Liver (tissue), 3 donors: ENCODE results near the gene NLK.

Experiments
- ATF3 ChIP-seq: IDR thresholded peaks from 2 replicates; pipeline ENCODE4 v1.6.1; 2016; ENCODE audit warnings: antibody characterized with exemption
- CTCF ChIP-seq: fragments of 150-350 bp; IDR thresholded peaks from 2 replicates; pipeline ENCODE4 v1.5.1; 2017; ENCODE audit warnings: improper control_type of control experiment, low read depth, low read length; ENCODE audit not compliant: missing input control
- HNF4G ChIP-seq: IDR thresholded peaks from 2 replicates; pipeline ENCODE4 v1.6.1; 2016; ENCODE audit warnings: antibody characterized with exemption
- JUND ChIP-seq, 2 donors: IDR thresholded peaks; 2 replicates each; pipeline ENCODE4 v1.6.1; 2016; ENCODE audit warnings: antibody characterized with exemption in 2 of 2
- MAX ChIP-seq: IDR thresholded peaks from 2 replicates; pipeline ENCODE4 v1.6.1; 2016; ENCODE audit warnings: antibody characterized with exemption
- RAD21 ChIP-seq, 2 donors: IDR thresholded peaks; 2 replicates each; pipeline ENCODE4 v1.6.1; 2016; ENCODE audit warnings: antibody characterized with exemption in 2 of 2, mild to moderate bottlenecking in 2 of 2
- REST ChIP-seq: IDR thresholded peaks from 2 replicates; pipeline ENCODE4 v1.6.1; 2016; ENCODE audit warnings: antibody characterized with exemption, mild to moderate bottlenecking
- SP1 ChIP-seq: IDR thresholded peaks from 2 replicates; pipeline ENCODE4 v1.6.1; 2018; ENCODE audit warnings: antibody characterized with exemption, mild to moderate bottlenecking
- TAF1 ChIP-seq: conservative IDR thresholded peaks from 2 replicates; pipeline ENCODE4 v1.6.1; 2016; ENCODE audit warnings: antibody characterized with exemption, mild to moderate bottlenecking
- YY1 ChIP-seq: IDR thresholded peaks from 2 replicates; pipeline ENCODE4 v1.6.1; 2016; ENCODE audit warnings: antibody characterized with exemption, mild to moderate bottlenecking
- donor health status: healthy.
- donor health status: healthy.

GRCh38 chr17:28049071-28049470 is 6.6 kb downstream of the NLK start:
- TF ChIP-seq CTCF, result no peak
- no peak for TF ChIP-seq REST
- TF ChIP-seq JUND (IDR thresholded peaks at IDR 0.05), result no peak
- no peak for TF ChIP-seq TAF1
- TF ChIP-seq ATF3, result no peak
- TF ChIP-seq YY1, result no peak
- no peak for TF ChIP-seq MAX
- no peak for TF ChIP-seq HNF4G
- TF ChIP-seq RAD21 (IDR thresholded peaks at IDR 0.05), result no peak
- no peak for TF ChIP-seq SP1
